IMR-90 (cell line): ENCODE measurements around the gene UQCRQ. TPM values are rescaled to one million over a fixed set of nuclear protein-coding genes. Genes with fewer than 3 reads are reported as not detected.
A peak's percentile ranks its signal among the peaks of the same experiment; 100 is the strongest.

Experiments used
- ATAC-seq: fragments of 200-7000 bp; cut with Tn5 transposase; 2 replicates; pipeline ENCODE4 v1.9.1; 2020; ENCODE audit warnings: low read depth, mild to moderate bottlenecking, moderate library complexity
- BruUV-seq: library from RNA; stranded (reverse); fragments of 400-500 nt; replicated peaks from 2 replicates; lab custom pipeline; 2021; lab: Mats Ljungman, UMichigan
- CTCF ChIA-PET: fragments of 300-600 bp; formaldehyde crosslinking; extraction: SDS; loops from one replicate; lab custom pipeline; 2021; ENCODE audit warnings: antibody characterized with exemption; lab: Yijun Ruan, JAX
- POLR2A ChIA-PET: fragments of 300-600 bp; sonication (Branson Sonifier 250); formaldehyde crosslinking; loops from one replicate; lab custom pipeline; 2022; ENCODE audit warnings: antibody characterized with exemption; ENCODE audit not compliant: unreplicated experiment; lab: Charles Lee
- DNase-seq: peaks from one replicate; pipeline ENCODE4 v3.0.0; 2013
- H2AFZ ChIP-seq: replicated peaks from 2 replicates; pipeline ENCODE3; 2013; ENCODE audit warnings: low read length, mild to moderate bottlenecking; ENCODE audit not compliant: poor library complexity
- H2AK5ac ChIP-seq: 2 replicates; pipeline ENCODE4 v1.6.1; 2013; ENCODE audit warnings: low read depth, low read length, inconsistent platforms
- H2AK9ac ChIP-seq: replicated peaks from 2 replicates; pipeline ENCODE3; 2013; ENCODE audit warnings: mild to moderate bottlenecking, low read depth, low read length, moderate library complexity; ENCODE audit not compliant: poor library complexity
- H2BK120ac ChIP-seq: 2 replicates; pipeline ENCODE4 v1.6.1; 2013; ENCODE audit warnings: low read depth, low read length, inconsistent platforms
- H2BK15ac ChIP-seq: 3 replicates; pipeline ENCODE4 v1.6.1; 2013; ENCODE audit warnings: low read depth, low read length, inconsistent platforms
- H2BK20ac ChIP-seq: 2 replicates; pipeline ENCODE4 v1.6.1; 2013; ENCODE audit warnings: low read depth, mild to moderate bottlenecking, inconsistent platforms, low read length, moderate library complexity
- H2BK5ac ChIP-seq: 2 replicates; pipeline ENCODE4 v1.6.1; 2013; ENCODE audit warnings: mild to moderate bottlenecking, low read depth, low read length, inconsistent platforms; ENCODE audit not compliant: poor library complexity, severe bottlenecking
- H3K14ac ChIP-seq: replicated peaks from 2 replicates; pipeline ENCODE4 v1.6.1; 2013; ENCODE audit warnings: low read depth, low read length, inconsistent platforms
- H3K18ac ChIP-seq: 2 replicates; pipeline ENCODE4 v1.6.1; 2013; ENCODE audit warnings: low read depth, low read length, control low read depth
- H3K23ac ChIP-seq: 2 replicates; pipeline ENCODE4 v1.6.1; 2013; ENCODE audit warnings: low read depth, low read length, inconsistent platforms
- H3K27ac ChIP-seq: 2 replicates; pipeline ENCODE4 v1.5.1; 2013; ENCODE audit warnings: mild to moderate bottlenecking, control low read depth, low read length; ENCODE audit not compliant: insufficient read depth
- H3K27me3 ChIP-seq: 2 replicates; pipeline ENCODE4 v1.6.1; 2013; ENCODE audit warnings: low read length; ENCODE audit not compliant: control insufficient read depth, insufficient read depth
- H3K36me3 ChIP-seq: 2 replicates; pipeline ENCODE4 v1.6.1; 2013; ENCODE audit warnings: low read length, mixed read lengths; ENCODE audit not compliant: control insufficient read depth, insufficient read depth
- H3K4ac ChIP-seq: 2 replicates; pipeline ENCODE4 v1.6.1; 2013; ENCODE audit warnings: low read depth, low read length, inconsistent platforms
- H3K4me1 ChIP-seq: 2 replicates; pipeline ENCODE4 v1.6.1; 2013; ENCODE audit warnings: low read length, mixed read lengths; ENCODE audit not compliant: control insufficient read depth, insufficient read depth
- H3K4me2 ChIP-seq: 2 replicates; pipeline ENCODE4 v1.6.1; 2013; ENCODE audit warnings: low read depth, mild to moderate bottlenecking, control low read depth, low read length, moderate library complexity
- H3K4me3 ChIP-seq: 2 replicates; pipeline ENCODE4 v1.5.1; 2013; ENCODE audit warnings: low read depth, mild to moderate bottlenecking, control low read depth, low read length, moderate library complexity; ENCODE audit not compliant: insufficient read depth
- H3K56ac ChIP-seq: 2 replicates; pipeline ENCODE4 v1.6.1; 2013; ENCODE audit warnings: low read length, inconsistent platforms; ENCODE audit not compliant: insufficient read depth; ENCODE audit errors: extremely low read depth
- H3K79me1 ChIP-seq, 2 experiments: 2 replicates each; pipeline ENCODE4 v1.6.1; 2013; ENCODE audit warnings: low read length in 2 of 2, inconsistent platforms in 1 of 2, low read depth in 1 of 2
- H3K9ac ChIP-seq: 2 replicates; pipeline ENCODE4 v1.6.1; 2013; ENCODE audit warnings: low read depth, low read length, control low read depth
- H3K9me1 ChIP-seq: 2 replicates; pipeline ENCODE4 v1.6.1; 2013; ENCODE audit warnings: low read length, inconsistent platforms; ENCODE audit not compliant: insufficient read depth
- H3K9me3 ChIP-seq: 2 replicates; pipeline ENCODE4 v1.6.1; 2013; ENCODE audit warnings: low read length; ENCODE audit not compliant: control insufficient read depth, insufficient read depth
- H4K20me1 ChIP-seq: 2 replicates; pipeline ENCODE4 v1.6.1; 2013; ENCODE audit warnings: low read length, inconsistent platforms; ENCODE audit not compliant: insufficient read depth
- H4K5ac ChIP-seq: 2 replicates; pipeline ENCODE4 v1.6.1; 2013; ENCODE audit warnings: mild to moderate bottlenecking, low read depth, low read length, control low read depth
- H4K8ac ChIP-seq, 2 experiments: 2 replicates each; pipeline ENCODE4 v1.6.1; 2013; ENCODE audit warnings: low read depth in 2 of 2, low read length in 2 of 2, control low read depth in 1 of 2, inconsistent platforms in 1 of 2
- H4K91ac ChIP-seq: 2 replicates; pipeline ENCODE4 v1.6.1; 2013; ENCODE audit warnings: low read depth, low read length, inconsistent platforms; ENCODE audit not compliant: insufficient read depth
- BHLHE40 ChIP-seq: fragments of 150-350 bp; IDR thresholded peaks from 2 replicates; pipeline ENCODE4 v1.6.1; 2016; ENCODE audit warnings: mild to moderate bottlenecking, low read depth, low read length
- CEBPB ChIP-seq: IDR thresholded peaks from 2 replicates; pipeline ENCODE4 v1.6.1; 2012; ENCODE audit warnings: low read depth, low read length, improper control_type of control experiment
- CHD1 ChIP-seq: IDR thresholded peaks from 2 replicates; pipeline ENCODE4 v1.6.1; 2012; ENCODE audit warnings: low read depth, low read length, improper control_type of control experiment
- FOS ChIP-seq: fragments of 150-350 bp; IDR thresholded peaks from 2 replicates; pipeline ENCODE4 v1.6.1; 2016; ENCODE audit warnings: low read depth, low read length
- MAFK ChIP-seq: IDR thresholded peaks from 2 replicates; pipeline ENCODE4 v1.6.1; 2012; ENCODE audit warnings: low read depth, low read length, improper control_type of control experiment
- MAZ ChIP-seq: IDR thresholded peaks from 2 replicates; pipeline ENCODE4 v1.6.1; 2012; ENCODE audit warnings: low read depth, mild to moderate bottlenecking, low read length, improper control_type of control experiment, moderate library complexity, borderline replicate concordance
- NFE2L2 ChIP-seq: fragments of 150-350 bp; IDR thresholded peaks from 2 replicates; pipeline ENCODE4 v1.6.1; 2016; ENCODE audit warnings: low read depth, mild to moderate bottlenecking, low read length
- POLR2A ChIP-seq: IDR thresholded peaks from 2 replicates; pipeline ENCODE4 v1.6.1; 2012; ENCODE audit warnings: mild to moderate bottlenecking, low read depth, low read length
- RAD21 ChIP-seq: IDR thresholded peaks from 2 replicates; pipeline ENCODE4 v1.6.1; 2012; ENCODE audit warnings: low read length, improper control_type of control experiment
- RCOR1 ChIP-seq: IDR thresholded peaks from 2 replicates; pipeline ENCODE4 v1.6.1; 2012; ENCODE audit warnings: mild to moderate bottlenecking, low read length, improper control_type of control experiment; ENCODE audit not compliant: insufficient replicate concordance
- RFX5 ChIP-seq: IDR thresholded peaks from 2 replicates; pipeline ENCODE4 v1.8.0; 2012; ENCODE audit warnings: low read depth, mild to moderate bottlenecking, low read length, moderate library complexity
- WGBS, 2 experiments: methylation state at CpG; one replicate each; pipeline versions ENCODE4 v1.1.5 to v1.1.7; 2013; ENCODE audit warnings: missing lambda C conversion rate in 2 of 2; ENCODE audit not compliant: insufficient read length in 1 of 2; ENCODE audit errors: extremely low coverage in 2 of 2; 5-methylcytosine and 5-hydroxymethylcytosine counted together
- dilution Hi-C: fragments of 300-500 bp; cut with HindIII; formaldehyde crosslinking; loops from one replicate; pipeline ENCODE4 v1.14.3; 2018; ENCODE audit warnings: low sequenced_read_pairs; ENCODE audit not compliant: unreplicated experiment
- in situ Hi-C: fragments of 300-500 bp; cut with MboI; formaldehyde crosslinking; loops from 3 replicates; pipeline ENCODE4 v1.14.3; 2019; ENCODE audit warnings: low sequenced_read_pairs, inconsistent platforms, mixed read lengths
- intact Hi-C: fragments of 100-400 bp; cut with micrococcal nuclease; formaldehyde crosslinking; loops from 2 replicates; pipeline ENCODE4 v1.10.0; 2022
- polyA plus RNA-seq, 3 experiments: library from polyadenylated mRNA; depleted of rRNA; stranded (reverse); fragments of >200 nt; gene quantifications; 2 replicates each; pipeline ENCODE4 v1.2.3, GENCODE V29; 2012; ENCODE audit warnings: low replicate concordance in 1 of 3
- total RNA-seq: library from RNA; depleted of rRNA; stranded (reverse); fragments of >200 nt; gene quantifications from 2 replicates; pipeline ENCODE4 v1.2.3, GENCODE V29; 2012
- TF ChIP-seq, protein P1 (sequence below): fragments of 150-350 bp; IDR thresholded peaks from 2 replicates; pipeline ENCODE4 v1.6.1; 2016; ENCODE audit warnings: low read depth, mild to moderate bottlenecking, low read length, moderate library complexity, borderline replicate concordance
- TF ChIP-seq, protein P2 (sequence below): fragments of 150-350 bp; IDR thresholded peaks from 2 replicates; pipeline ENCODE4 v1.6.1; 2017; ENCODE audit warnings: mild to moderate bottlenecking, antibody characterized with exemption, low read length, low read depth
- TF ChIP-seq, protein P3 (sequence below): conservative IDR thresholded peaks from 2 replicates; pipeline ENCODE4 v1.5.1; 2012; ENCODE audit warnings: mild to moderate bottlenecking, low read depth, low read length, improper control_type of control experiment

Gene UQCRQ
- total and polyA plus RNA-seq, 2 of the 4 experiments (the other 2 are of a cell fraction), result 73.7 to 292 TPM

DNA sequence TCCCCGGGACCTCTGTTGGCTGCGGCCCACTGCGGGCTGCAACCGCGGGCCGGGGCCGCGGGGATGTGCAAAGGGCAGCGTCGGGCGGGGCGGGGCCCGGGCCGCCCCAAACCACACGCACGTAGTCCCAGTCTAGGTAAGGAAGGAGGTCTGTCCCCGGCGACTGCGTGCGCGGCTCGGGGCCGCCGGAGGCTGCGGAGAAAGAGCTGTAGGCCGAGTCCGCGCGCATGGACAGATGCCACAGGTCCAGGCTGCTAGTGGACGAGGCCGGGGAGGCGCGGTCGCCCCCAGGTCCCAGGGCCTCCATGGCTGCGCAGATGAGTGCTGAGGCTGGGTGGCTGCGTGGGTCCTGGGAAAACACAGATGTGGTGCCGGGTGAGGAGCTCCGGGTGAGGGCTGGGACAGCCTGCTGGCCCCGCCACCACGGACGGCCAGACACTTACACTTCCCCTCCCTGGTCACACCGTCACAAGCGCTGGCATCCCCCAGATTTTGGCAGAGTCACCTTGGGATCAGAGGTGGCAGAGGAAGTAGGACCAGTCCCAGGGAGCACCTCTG lies 40.5 kb upstream of the UQCRQ start:
- Histone ChIP-seq H4K20me1 (no peaks in the 10 kb centered on the region), H4K5ac (no peak overlapping the region), H2BK20ac (no peak overlapping the region), H3K79me1 (peaks cover 13 to 32% of the 10 kb centered on the region in 2 experiments; a peak in 3 of 4 replicates), H3K4me2 (no peak overlapping the region), H4K91ac (no peak overlapping the region), H3K9me1 (no peaks in the 10 kb centered on the region), H3K23ac (no peak overlapping the region), H3K14ac (0 out of 2 replicates have a peak overlapping the region, but pooled peaks have one; percentile 52), H2BK5ac (no peak overlapping the region), H3K27ac (no peak overlapping the region), H2AFZ (no peak overlapping the region), H3K4me3 (no peak overlapping the region), H3K27me3 (no peaks in the 10 kb centered on the region), H2AK5ac (no peak overlapping the region), H4K8ac (no peak overlapping the region), H3K18ac (no peak overlapping the region), H3K4me1 (peaks cover 10% of the 10 kb centered on the region; the same call in 1 of the 2 replicates), H2BK120ac (no peak overlapping the region), H2BK15ac (no peak overlapping the region), H3K36me3 (peaks cover 6% of the 10 kb centered on the region; the same call in 1 of the 2 replicates), H3K9me3 (no peaks in the 10 kb centered on the region), H3K9ac (no peak overlapping the region), H3K4ac (peak overlapping the region; percentile 16; the same call in 1 of the 2 replicates), H3K56ac (no peak overlapping the region), H2AK9ac (peak overlapping the region; percentile 75)
- ChIA-PET POLR2A (no interaction called here), CTCF (no interaction called here)
- ATAC-seq, result no peak
- TF ChIP-seq RCOR1, result no peak
- TF ChIP-seq NFE2L2, result no peak
- TF ChIP-seq, protein P1, sequence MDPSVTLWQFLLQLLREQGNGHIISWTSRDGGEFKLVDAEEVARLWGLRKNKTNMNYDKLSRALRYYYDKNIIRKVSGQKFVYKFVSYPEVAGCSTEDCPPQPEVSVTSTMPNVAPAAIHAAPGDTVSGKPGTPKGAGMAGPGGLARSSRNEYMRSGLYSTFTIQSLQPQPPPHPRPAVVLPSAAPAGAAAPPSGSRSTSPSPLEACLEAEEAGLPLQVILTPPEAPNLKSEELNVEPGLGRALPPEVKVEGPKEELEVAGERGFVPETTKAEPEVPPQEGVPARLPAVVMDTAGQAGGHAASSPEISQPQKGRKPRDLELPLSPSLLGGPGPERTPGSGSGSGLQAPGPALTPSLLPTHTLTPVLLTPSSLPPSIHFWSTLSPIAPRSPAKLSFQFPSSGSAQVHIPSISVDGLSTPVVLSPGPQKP, result no peak
- no peak for TF ChIP-seq FOS
- TF ChIP-seq CEBPB, result no peak
- TF ChIP-seq, protein P2, sequence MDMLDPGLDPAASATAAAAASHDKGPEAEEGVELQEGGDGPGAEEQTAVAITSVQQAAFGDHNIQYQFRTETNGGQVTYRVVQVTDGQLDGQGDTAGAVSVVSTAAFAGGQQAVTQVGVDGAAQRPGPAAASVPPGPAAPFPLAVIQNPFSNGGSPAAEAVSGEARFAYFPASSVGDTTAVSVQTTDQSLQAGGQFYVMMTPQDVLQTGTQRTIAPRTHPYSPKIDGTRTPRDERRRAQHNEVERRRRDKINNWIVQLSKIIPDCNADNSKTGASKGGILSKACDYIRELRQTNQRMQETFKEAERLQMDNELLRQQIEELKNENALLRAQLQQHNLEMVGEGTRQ, result no peak
- TF ChIP-seq MAFK, result no peak
- TF ChIP-seq, protein P3, sequence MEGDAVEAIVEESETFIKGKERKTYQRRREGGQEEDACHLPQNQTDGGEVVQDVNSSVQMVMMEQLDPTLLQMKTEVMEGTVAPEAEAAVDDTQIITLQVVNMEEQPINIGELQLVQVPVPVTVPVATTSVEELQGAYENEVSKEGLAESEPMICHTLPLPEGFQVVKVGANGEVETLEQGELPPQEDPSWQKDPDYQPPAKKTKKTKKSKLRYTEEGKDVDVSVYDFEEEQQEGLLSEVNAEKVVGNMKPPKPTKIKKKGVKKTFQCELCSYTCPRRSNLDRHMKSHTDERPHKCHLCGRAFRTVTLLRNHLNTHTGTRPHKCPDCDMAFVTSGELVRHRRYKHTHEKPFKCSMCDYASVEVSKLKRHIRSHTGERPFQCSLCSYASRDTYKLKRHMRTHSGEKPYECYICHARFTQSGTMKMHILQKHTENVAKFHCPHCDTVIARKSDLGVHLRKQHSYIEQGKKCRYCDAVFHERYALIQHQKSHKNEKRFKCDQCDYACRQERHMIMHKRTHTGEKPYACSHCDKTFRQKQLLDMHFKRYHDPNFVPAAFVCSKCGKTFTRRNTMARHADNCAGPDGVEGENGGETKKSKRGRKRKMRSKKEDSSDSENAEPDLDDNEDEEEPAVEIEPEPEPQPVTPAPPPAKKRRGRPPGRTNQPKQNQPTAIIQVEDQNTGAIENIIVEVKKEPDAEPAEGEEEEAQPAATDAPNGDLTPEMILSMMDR, result no peak
- no peak for TF ChIP-seq MAZ
- no peak for TF ChIP-seq RAD21
- no peak for TF ChIP-seq BHLHE40
- TF ChIP-seq POLR2A, result no peak
- no peak for TF ChIP-seq CHD1
- TF ChIP-seq RFX5, result no peak
- in situ Hi-C loops (no loop called here), dilution Hi-C loops (no loop called here), intact Hi-C loops (no loop called here)
- no peak for DNase-seq
- BruUV-seq, result no TSS peak
- 76% methylated on average over 10 of the region's 43 CpGs; no CpG with 5 or more reads in 1 of the 2 experiments for WGBS, 2 experiments
